ENCODE measurements around the gene RNF144B. TPM values are rescaled to one million over a fixed set of nuclear protein-coding genes. Genes with fewer than 3 reads are reported as not detected.

Gene RNF144B
- total RNA-seq, 1 donor from 2014 or later = 5.7 TPM

DNA sequence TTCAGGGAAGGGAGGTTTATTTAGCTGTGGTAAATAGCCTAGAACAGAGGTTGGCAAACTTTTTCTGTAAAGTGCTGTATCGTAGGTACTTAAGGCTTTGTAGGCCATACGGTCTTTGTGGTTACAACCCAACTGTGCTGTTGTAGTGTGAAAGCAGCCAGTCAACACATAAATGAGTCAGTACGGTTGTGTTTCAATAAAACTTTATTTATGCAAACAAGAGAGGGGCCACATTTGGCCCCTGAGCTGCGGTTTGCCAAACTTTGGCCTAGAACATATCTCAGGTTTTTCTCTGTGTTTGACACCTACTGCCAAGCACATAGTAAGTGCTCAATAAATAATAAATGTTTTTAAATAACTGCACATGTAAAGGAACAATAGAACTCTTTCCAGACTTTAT lies 102.2 kb downstream of the RNF144B start:
- H3K4me1 Mint-ChIP-seq (ENCODE audit: low read depth) = peaks cover 16% of the 10 kb centered on the region
- no peaks in the 10 kb centered on the region for H3K9me3 Mint-ChIP-seq
- no peaks in the 10 kb centered on the region for H3K36me3 Mint-ChIP-seq (ENCODE audit: low read depth)
- intact Hi-C loops (cut with micrococcal nuclease) = loop anchor here (5.0 kb wide), 2 partner anchors 102 to 162 kb away; partner anchors contain the start of gene RNF144B
- peaks cover 41% of the 10 kb centered on the region for H3K27me3 Mint-ChIP-seq (ENCODE audit: low read depth)
- H3K27ac Mint-ChIP-seq = no peak overlapping the region
- no peak for DNase-seq (ENCODE audit: low spot score)
- no peak overlapping the region for H3K4me3 Mint-ChIP-seq (ENCODE audit: low read depth)

DNA sequence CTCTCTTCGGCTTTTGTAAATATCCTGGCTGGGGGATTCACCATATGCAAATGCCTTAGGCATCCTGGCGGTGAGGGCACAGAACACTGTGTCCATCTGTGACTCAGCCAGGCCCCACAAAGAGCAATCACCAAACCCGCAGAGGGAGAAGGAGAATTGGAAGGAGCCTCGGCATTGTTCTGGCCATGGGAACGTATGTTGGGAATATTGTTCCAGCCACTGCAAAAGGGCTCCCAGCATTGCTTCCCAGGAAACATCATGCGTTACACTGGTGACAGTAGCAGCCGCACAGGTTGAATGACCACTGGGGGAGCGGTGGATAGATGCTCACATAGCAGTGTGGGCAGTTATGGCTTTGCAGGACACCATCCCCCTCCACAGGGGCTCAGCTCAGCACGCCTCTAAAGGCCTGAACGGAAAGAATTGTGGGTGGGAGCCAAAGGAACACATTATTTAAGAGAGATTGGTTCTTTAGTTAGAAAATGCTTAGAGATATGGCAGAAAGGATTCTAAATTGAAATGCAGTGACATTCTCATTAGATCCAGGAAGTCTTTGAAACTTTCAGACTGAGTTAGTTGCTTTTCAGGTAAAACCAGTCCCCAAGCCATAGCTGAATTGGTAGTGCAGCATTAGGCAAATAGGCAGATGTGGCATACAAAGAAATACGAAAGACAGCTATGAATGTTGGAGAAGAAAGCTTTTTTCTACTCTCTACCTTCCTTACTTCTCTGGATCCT lies 104.3 kb downstream of the RNF144B start:
- Mint-ChIP-seq H3K4me3 (ENCODE audit: low read depth) (no peak overlapping the region), H3K27ac (no peak overlapping the region), H3K27me3 (ENCODE audit: low read depth) (peaks cover 49% of the 10 kb centered on the region), H3K9me3 (no peaks in the 10 kb centered on the region), H3K36me3 (ENCODE audit: low read depth) (no peaks in the 10 kb centered on the region), H3K4me1 (ENCODE audit: low read depth) (peaks cover under 1% of the 10 kb centered on the region)
- no peak for DNase-seq (ENCODE audit: low spot score)
- intact Hi-C loops (cut with micrococcal nuclease) = no loop called here

DNA sequence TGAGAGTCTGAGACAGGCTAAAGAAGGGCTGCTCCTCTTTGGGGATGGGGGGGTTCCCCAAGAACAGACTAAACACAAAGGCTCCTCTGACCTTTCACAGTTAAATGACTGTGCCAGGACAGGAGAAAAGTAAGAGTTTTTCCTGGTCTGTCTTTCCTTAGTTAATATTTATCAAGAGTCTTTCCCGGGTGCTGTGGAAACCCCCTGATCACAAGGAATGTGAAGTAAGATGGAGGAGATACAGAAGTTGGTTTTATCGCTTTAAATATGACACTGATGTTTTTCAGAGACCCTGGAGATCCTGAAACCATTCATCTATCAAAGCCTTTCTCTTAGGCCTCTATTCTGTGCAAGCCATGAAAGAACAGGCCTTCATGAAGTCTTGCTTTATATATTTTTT lies 105.8 kb downstream of the RNF144B start:
- H3K36me3 Mint-ChIP-seq (ENCODE audit: low read depth) = no peaks in the 10 kb centered on the region
- intact Hi-C loops (cut with micrococcal nuclease) = no loop called here
- no peaks in the 10 kb centered on the region for H3K4me1 Mint-ChIP-seq (ENCODE audit: low read depth)
- no peak overlapping the region for H3K4me3 Mint-ChIP-seq (ENCODE audit: low read depth)
- no peak for DNase-seq (ENCODE audit: low spot score)
- H3K27me3 Mint-ChIP-seq (ENCODE audit: low read depth) = peaks cover 53% of the 10 kb centered on the region
- no peaks in the 10 kb centered on the region for H3K9me3 Mint-ChIP-seq
- H3K27ac Mint-ChIP-seq = no peak overlapping the region

DNA sequence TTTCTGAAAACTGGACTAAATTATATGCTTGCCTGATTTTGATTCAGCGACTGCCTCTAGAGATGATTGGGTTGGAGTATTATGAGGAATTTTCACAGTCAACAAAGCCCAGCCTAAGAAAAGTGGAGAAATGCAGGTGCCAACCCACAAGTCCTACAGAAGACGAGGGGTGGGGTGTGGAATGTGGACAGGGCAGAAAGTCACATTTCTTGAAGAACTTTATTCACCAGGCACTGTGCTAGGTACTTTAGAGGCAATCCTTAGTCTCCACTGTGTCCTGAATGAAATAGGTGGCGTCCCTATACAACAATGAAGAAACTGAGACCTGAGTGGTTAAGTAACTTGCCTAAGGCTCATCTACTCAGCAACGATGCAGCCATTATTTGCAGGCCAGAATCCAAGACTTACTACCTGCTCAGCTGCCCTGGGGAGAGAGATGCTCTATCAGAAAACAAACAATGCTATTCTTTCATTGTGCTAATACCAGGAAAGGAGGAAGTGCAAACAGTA lies 106.3 kb downstream of the RNF144B start:
- H3K9me3 Mint-ChIP-seq = no peaks in the 10 kb centered on the region

DNA sequence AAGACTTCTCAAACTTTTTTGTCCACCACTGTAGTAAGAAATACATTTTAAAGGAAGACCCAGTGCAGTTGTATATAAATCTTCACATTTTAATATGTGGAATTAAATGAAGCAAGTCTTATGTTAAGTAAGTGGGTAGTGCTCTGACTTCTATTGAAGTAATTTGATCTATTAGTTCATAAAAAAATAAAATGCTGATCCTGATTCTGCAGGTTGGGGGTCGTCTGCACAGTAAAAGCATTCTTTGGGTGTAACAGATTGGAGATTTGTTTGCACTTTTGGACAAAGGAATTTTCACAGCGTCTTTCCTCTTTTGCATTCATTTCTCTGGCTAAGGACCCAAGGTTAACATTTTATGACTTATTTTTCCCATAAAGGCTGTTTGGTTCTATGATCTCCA lies 106.8 kb downstream of the RNF144B start:
- no peaks in the 10 kb centered on the region for H3K36me3 Mint-ChIP-seq (ENCODE audit: low read depth)
- DNase-seq (ENCODE audit: low spot score) = no peak
- H3K4me1 Mint-ChIP-seq (ENCODE audit: low read depth) = no peaks in the 10 kb centered on the region
- intact Hi-C loops (cut with micrococcal nuclease) = no loop called here
- H3K27ac Mint-ChIP-seq = no peak overlapping the region
- peaks cover 51% of the 10 kb centered on the region for H3K27me3 Mint-ChIP-seq (ENCODE audit: low read depth)
- no peaks in the 10 kb centered on the region for H3K9me3 Mint-ChIP-seq
- no peak overlapping the region for H3K4me3 Mint-ChIP-seq (ENCODE audit: low read depth)

More for the DNA sequence above, 106.3 kb downstream of the RNF144B start:
- peaks cover 53% of the 10 kb centered on the region for H3K27me3 Mint-ChIP-seq (ENCODE audit: low read depth)
- no peaks in the 10 kb centered on the region for H3K4me1 Mint-ChIP-seq (ENCODE audit: low read depth)
- intact Hi-C loops (cut with micrococcal nuclease) = no loop called here
- DNase-seq (ENCODE audit: low spot score) = no peak
- no peaks in the 10 kb centered on the region for H3K36me3 Mint-ChIP-seq (ENCODE audit: low read depth)
- no peak overlapping the region for H3K27ac Mint-ChIP-seq
- no peak overlapping the region for H3K4me3 Mint-ChIP-seq (ENCODE audit: low read depth)

DNA sequence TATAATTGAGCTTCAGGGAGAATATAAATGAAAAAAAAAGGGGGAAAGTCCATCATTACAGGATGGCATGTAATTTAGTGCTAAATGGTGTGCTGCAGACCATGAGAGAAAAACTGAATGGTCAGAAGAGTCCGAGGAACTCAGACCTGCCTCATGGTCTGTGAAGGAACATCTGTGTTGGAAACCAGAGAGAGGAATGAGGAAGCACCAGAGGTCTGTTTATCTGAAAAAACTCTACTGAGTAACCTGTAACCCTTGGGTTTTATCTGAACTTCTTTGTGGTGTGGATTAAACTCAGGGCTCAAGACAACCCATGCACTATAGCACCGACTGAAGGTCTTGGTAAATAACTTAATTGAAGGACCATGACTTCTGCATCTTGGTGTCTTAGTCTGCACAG lies 108.1 kb downstream of the RNF144B start:
- H3K4me1 Mint-ChIP-seq (ENCODE audit: low read depth) = peaks cover 6% of the 10 kb centered on the region
- H3K27me3 Mint-ChIP-seq (ENCODE audit: low read depth) = peaks cover 55% of the 10 kb centered on the region
- H3K36me3 Mint-ChIP-seq (ENCODE audit: low read depth) = no peaks in the 10 kb centered on the region
- DNase-seq (ENCODE audit: low spot score) = no peak
- no peaks in the 10 kb centered on the region for H3K9me3 Mint-ChIP-seq
- no peak overlapping the region for H3K4me3 Mint-ChIP-seq (ENCODE audit: low read depth)
- no peak overlapping the region for H3K27ac Mint-ChIP-seq
- intact Hi-C loops (cut with micrococcal nuclease) = no loop called here

DNA sequence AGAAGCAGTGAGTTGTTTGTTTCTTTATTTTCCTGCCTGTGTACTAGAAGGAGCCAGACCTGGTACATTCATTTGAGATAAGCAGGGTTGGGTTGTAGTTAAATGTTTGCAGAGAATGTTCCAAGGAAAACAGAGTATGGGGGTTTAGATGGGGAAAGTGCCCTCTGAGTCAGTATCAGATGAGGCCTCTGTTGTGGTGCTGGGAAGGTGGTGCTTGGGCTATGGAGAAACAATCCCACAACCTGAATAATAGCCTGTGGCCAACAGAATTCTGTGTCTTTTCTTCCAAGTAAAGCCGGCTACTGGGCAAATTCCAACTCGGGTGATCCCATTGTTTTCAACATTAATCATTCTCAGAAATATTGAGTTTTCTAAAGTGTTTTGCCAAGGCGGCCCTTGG lies 109.3 kb downstream of the RNF144B start:
- H3K36me3 Mint-ChIP-seq (ENCODE audit: low read depth) = no peaks in the 10 kb centered on the region
- no peak overlapping the region for H3K27ac Mint-ChIP-seq
- no peaks in the 10 kb centered on the region for H3K9me3 Mint-ChIP-seq
- H3K4me1 Mint-ChIP-seq (ENCODE audit: low read depth) = peaks cover 6% of the 10 kb centered on the region
- peaks cover 56% of the 10 kb centered on the region for H3K27me3 Mint-ChIP-seq (ENCODE audit: low read depth)
- intact Hi-C loops (cut with micrococcal nuclease) = no loop called here
- H3K4me3 Mint-ChIP-seq (ENCODE audit: low read depth) = no peak overlapping the region
- DNase-seq (ENCODE audit: low spot score) = no peak

DNA sequence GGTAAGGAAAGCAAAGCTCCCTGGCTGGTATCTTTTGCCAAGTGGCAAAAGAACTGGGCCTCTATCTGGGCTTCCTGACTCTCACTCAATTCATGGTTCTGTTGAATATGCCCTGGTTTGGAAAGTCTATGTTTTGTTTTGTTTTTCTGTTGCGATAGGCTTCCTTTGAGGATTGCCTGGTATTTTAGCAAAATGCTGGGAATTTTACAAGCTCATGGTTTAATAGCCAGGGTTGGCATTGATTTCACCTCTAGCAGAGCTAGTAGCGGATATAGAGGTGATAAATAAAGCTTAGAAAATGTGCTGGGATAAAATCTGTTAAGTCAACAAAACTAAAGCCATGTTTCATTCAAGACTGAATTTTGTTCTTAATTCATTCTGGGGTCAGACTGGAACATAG lies 109.9 kb downstream of the RNF144B start:
- no peak overlapping the region for H3K27ac Mint-ChIP-seq
- H3K9me3 Mint-ChIP-seq = no peaks in the 10 kb centered on the region
- H3K4me3 Mint-ChIP-seq (ENCODE audit: low read depth) = no peak overlapping the region
- H3K27me3 Mint-ChIP-seq (ENCODE audit: low read depth) = peaks cover 59% of the 10 kb centered on the region
- H3K4me1 Mint-ChIP-seq (ENCODE audit: low read depth) = peaks cover 6% of the 10 kb centered on the region
- no peak for DNase-seq (ENCODE audit: low spot score)
- no peaks in the 10 kb centered on the region for H3K36me3 Mint-ChIP-seq (ENCODE audit: low read depth)
- intact Hi-C loops (cut with micrococcal nuclease) = no loop called here

DNA sequence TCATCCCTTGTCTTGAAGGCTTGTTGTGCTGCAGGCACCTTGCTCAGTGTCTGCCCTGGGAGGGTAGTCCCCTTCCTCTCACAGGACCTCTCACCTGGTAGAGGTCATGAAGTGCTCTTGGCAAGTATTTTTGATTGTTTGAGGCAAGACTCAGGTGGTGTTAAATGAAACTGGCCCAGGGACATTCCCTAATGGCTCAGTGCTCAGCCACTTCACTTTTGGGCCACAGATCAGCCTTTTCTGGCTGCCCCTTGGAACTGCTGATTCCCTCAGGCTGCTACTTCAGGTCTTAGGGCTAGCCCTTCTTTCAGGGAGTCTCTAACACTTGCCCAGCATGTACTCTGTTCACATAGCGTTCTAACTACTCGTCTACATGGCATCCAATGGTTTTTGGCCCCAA lies 111.3 kb downstream of the RNF144B start:
- intact Hi-C loops (cut with micrococcal nuclease) = no loop called here
- Mint-ChIP-seq H3K36me3 (ENCODE audit: low read depth) (no peaks in the 10 kb centered on the region), H3K27me3 (ENCODE audit: low read depth) (peaks cover 54% of the 10 kb centered on the region)

DNA sequence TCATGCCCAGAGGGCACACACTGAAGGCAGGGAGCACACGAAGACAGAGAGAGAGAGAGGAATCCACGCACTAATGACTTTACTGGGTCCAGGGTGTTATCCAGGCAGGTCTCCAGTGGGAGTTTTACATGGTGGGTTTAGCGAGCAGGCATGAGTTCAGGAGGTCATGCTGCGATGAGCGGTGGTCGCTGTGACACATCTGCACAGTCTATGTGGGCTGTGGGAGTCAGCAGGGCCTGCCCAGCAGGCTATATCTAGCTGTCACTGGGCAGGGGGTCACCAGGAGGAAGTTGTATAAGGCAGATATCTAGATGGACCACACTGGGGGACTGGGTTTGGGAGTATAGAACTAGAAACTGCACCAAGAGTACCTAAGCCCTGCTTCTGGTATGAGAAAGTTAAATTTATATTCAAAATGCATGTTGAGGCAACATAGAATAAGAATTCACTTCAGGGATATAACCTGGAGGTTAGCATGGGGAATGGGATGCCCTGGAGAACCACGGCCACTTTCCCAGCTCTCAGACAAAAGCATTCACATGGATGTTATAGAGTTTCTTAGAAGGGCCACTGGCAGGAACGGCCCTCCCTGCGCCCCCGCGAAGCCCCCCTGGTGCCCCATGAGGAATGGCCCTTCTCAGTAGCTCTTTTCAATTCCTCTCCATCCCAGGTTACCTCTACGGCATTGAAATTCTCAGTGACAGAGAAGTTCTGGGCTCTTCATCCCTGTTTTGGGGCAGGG lies 113.9 kb downstream of the RNF144B start:
- intact Hi-C loops (cut with micrococcal nuclease) = loop anchor here (2.0 to 5.0 kb wide), 2 partner anchors 14 to 379 kb away; partner anchors contain the start of gene NHLRC1
- H3K9me3 Mint-ChIP-seq = no peaks in the 10 kb centered on the region
- H3K27me3 Mint-ChIP-seq (ENCODE audit: low read depth) = peaks cover 45% of the 10 kb centered on the region
- no peaks in the 10 kb centered on the region for H3K36me3 Mint-ChIP-seq (ENCODE audit: low read depth)
- H3K27ac Mint-ChIP-seq = no peak overlapping the region
- H3K4me3 Mint-ChIP-seq (ENCODE audit: low read depth) = no peak overlapping the region
- peaks cover 6% of the 10 kb centered on the region for H3K4me1 Mint-ChIP-seq (ENCODE audit: low read depth)
- DNase-seq (ENCODE audit: low spot score) = no peak

More for the DNA sequence above, 111.3 kb downstream of the RNF144B start:
- H3K4me1 Mint-ChIP-seq (ENCODE audit: low read depth) = peaks cover 6% of the 10 kb centered on the region
- H3K9me3 Mint-ChIP-seq = no peaks in the 10 kb centered on the region
- H3K27ac Mint-ChIP-seq = no peak overlapping the region
- DNase-seq (ENCODE audit: low spot score) = no peak
- no peak overlapping the region for H3K4me3 Mint-ChIP-seq (ENCODE audit: low read depth)

DNA sequence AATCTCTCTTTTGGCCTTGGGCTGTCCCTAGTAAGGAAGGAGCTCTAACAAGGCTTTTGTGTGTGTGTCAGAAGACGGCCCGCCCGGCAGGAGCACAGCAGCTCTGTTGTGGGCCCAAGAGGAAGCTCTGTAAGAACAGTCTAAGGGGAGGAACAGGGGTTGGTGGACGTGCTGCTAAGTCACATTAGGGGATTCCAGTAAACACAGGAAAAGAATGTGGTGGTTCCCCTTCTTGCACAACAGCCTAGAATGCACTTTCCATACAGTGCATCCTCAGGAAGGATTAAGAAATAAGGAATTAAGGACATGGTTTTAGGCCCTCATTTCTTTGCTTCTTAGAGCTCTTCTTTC lies 114.5 kb downstream of the RNF144B start:
- no peak overlapping the region for H3K4me3 Mint-ChIP-seq (ENCODE audit: low read depth)
- H3K36me3 Mint-ChIP-seq (ENCODE audit: low read depth) = no peaks in the 10 kb centered on the region
- H3K9me3 Mint-ChIP-seq = no peaks in the 10 kb centered on the region
- DNase-seq (ENCODE audit: low spot score) = no peak
- intact Hi-C loops (cut with micrococcal nuclease) = loop anchor here (2.0 to 5.0 kb wide), 2 partner anchors 15 to 379 kb away; partner anchors contain the start of gene NHLRC1
- H3K27me3 Mint-ChIP-seq (ENCODE audit: low read depth) = peaks cover 41% of the 10 kb centered on the region
- H3K4me1 Mint-ChIP-seq (ENCODE audit: low read depth) = peaks cover 6% of the 10 kb centered on the region
- H3K27ac Mint-ChIP-seq = no peak overlapping the region

DNA sequence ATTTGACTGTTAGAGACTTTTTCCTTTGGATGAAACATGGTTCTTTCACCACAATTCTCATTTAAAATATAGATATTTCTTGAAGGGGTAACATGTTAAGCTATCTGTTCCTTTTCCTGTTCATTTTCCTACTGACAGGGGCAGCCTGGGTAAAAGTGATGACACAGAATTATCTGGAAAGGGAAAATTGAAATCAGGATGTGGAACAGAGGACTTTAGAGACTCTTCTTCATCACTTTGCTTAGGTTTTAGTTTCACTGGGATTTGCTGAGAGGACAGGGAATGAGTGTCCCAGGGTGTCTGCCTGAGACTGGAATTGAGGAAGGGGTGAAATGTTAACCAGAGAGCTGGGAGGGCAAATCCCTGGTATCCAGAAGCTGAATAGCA lies 116.0 kb downstream of the RNF144B start:
- Mint-ChIP-seq H3K9me3 (no peaks in the 10 kb centered on the region), H3K4me1 (ENCODE audit: low read depth) (peaks cover 6% of the 10 kb centered on the region), H3K4me3 (ENCODE audit: low read depth) (no peak overlapping the region), H3K36me3 (ENCODE audit: low read depth) (no peaks in the 10 kb centered on the region), H3K27me3 (ENCODE audit: low read depth) (peaks cover 34% of the 10 kb centered on the region), H3K27ac (no peak overlapping the region)
- intact Hi-C loops (cut with micrococcal nuclease) = loop anchor here (5.0 kb wide), 1 partner anchor 381 kb away; the partner anchor contains the start of gene NHLRC1
- DNase-seq (ENCODE audit: low spot score) = no peak
